Ishikawa (cell line): ENCODE measurements around the gene RNF213.

Experiments
- CEBPB ChIP-seq: IDR thresholded peaks from 2 replicates; pipeline ENCODE4 v1.6.1; 2012
- CREB1 ChIP-seq: IDR thresholded peaks from 2 replicates; pipeline ENCODE4 v1.6.1; 2012; ENCODE audit warnings: low read depth
- EGR1 ChIP-seq: IDR thresholded peaks from 2 replicates; pipeline ENCODE4 v1.6.1; 2012
- EP300 ChIP-seq: IDR thresholded peaks from 2 replicates; pipeline ENCODE4 v1.6.1; 2012; ENCODE audit warnings: borderline replicate concordance
- FOXM1 ChIP-seq: IDR thresholded peaks from 2 replicates; pipeline ENCODE4 v1.6.1; 2012; ENCODE audit warnings: low read depth, borderline replicate concordance
- MAX ChIP-seq: IDR thresholded peaks from 2 replicates; pipeline ENCODE4 v1.6.1; 2012
- NFIC ChIP-seq: IDR thresholded peaks from 2 replicates; pipeline ENCODE4 v1.6.1; 2012
- RAD21 ChIP-seq: IDR thresholded peaks from 2 replicates; pipeline ENCODE4 v1.6.1; 2012; ENCODE audit warnings: low read depth
- REST ChIP-seq: IDR thresholded peaks from 2 replicates; pipeline ENCODE4 v1.6.1; 2012; ENCODE audit warnings: low read depth, mild to moderate bottlenecking
- TAF1 ChIP-seq: IDR thresholded peaks from 2 replicates; pipeline ENCODE4 v1.6.1; 2012; ENCODE audit warnings: low read depth, mild to moderate bottlenecking
- TCF12 ChIP-seq: IDR thresholded peaks from 2 replicates; pipeline ENCODE4 v1.6.1; 2012; ENCODE audit warnings: low read depth
- TEAD4 ChIP-seq: IDR thresholded peaks from 2 replicates; pipeline ENCODE4 v1.6.1; 2012
- USF1 ChIP-seq: IDR thresholded peaks from 2 replicates; pipeline ENCODE4 v1.6.1; 2012
- YY1 ChIP-seq: IDR thresholded peaks from 2 replicates; pipeline ENCODE4 v1.6.1; 2012; ENCODE audit warnings: low read depth
- ZBTB7A ChIP-seq: IDR thresholded peaks from 2 replicates; pipeline ENCODE4 v1.6.1; 2012; ENCODE audit warnings: low read depth

RNF213 gene

DNA sequence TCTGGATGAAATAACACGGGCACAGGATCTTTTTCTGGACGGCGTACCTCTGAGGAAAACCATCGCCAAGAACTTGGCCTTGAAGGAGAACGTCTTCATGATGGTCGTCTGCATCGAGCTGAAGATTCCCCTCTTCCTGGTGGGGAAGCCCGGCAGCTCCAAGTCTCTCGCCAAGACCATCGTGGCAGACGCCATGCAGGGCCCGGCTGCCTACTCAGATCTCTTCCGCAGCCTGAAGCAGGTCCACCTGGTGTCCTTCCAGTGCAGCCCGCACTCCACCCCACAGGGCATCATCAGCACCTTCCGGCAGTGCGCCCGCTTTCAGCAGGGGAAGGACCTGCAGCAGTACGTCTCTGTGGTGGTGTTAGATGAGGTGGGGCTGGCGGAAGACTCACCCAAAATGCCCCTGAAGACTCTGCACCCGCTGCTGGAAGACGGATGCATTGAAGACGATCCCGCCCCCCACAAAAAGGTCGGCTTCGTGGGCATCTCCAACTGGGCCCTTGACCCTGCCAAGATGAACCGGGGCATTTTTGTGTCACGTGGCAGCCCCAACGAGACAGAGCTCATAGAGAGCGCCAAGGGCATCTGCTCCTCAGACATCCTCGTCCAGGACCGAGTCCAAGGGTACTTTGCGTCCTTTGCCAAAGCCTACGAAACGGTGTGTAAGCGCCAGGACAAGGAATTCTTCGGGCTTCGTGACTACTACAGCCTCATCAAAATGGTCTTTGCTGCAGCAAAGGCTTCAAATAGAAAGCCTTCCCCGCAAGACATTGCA lies 86.0 kb downstream of the RNF213 start:
- TF ChIP-seq REST: no peak
- no peak for TF ChIP-seq RAD21
- no peak for TF ChIP-seq TAF1
- TF ChIP-seq EGR1: no peak

DNA sequence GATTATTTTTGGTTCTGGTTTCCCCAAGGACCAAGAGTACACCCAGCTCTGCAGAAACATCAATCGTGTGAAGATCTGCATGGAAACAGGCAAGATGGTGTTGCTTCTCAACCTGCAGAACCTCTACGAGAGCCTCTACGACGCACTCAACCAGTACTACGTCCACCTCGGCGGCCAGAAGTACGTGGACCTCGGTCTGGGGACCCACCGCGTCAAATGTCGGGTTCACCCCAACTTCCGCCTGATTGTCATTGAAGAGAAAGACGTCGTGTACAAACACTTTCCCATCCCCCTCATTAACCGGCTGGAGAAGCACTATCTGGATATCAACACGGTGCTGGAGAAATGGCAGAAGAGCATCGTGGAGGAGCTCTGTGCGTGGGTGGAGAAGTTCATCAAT lies 86.9 kb downstream of the RNF213 start:
- no peak for TF ChIP-seq CREB1
- TF ChIP-seq YY1: no peak
- no peak for TF ChIP-seq EP300
- TF ChIP-seq NFIC: no peak
- TF ChIP-seq FOXM1: no peak
- TF ChIP-seq REST: no peak
- no peak for TF ChIP-seq USF1
- TF ChIP-seq RAD21: no peak
- no peak for TF ChIP-seq CEBPB
- TF ChIP-seq TEAD4: no peak

DNA sequence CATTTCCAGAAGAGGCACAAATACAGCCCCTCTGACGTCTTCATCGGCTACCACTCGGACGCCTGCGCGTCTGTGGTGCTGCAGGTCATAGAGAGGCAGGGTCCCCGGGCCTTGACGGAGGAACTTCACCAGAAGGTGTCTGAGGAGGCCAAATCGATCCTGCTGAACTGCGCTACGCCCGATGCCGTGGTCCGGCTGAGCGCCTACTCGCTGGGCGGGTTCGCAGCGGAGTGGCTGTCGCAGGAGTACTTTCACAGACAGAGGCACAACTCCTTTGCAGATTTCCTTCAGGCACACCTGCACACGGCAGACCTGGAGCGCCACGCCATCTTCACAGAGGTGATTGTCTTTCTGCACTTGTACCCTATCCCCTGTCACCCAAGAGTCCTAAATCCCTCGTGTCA lies 87.3 kb downstream of the RNF213 start:
- no peak for TF ChIP-seq TCF12
- no peak for TF ChIP-seq EGR1
- TF ChIP-seq MAX: no peak
- TF ChIP-seq NFIC: no peak
- no peak for TF ChIP-seq REST
- no peak for TF ChIP-seq YY1

DNA sequence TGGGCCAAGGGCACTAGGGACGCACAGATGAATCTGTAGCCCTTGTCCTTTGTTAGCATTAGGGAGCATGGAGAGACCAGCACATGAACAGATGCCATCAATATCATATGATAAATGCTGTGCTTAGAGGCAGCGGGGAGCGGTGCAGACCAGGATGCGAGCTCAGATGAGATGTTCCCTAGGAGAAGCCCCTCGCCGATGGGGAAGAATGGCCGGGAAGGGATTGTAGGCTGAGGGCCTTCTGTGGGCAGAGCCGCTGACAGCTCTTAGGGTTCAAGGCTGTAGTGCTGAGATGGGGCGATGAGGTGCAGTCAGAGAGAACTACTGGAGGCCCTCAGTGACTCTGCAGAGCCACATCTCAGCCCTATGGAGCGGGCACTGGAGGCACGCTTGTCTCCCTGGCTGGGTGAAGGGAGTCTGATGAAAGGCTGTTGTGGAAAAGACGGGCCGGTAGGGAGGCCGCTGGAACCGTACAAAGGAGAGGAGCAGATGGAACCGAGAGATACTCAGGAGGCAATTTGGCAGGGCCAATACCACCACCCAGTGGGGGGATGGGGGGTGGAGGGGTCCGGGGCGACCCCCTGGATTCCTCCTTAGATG lies 88.0 kb downstream of the RNF213 start:
- no peak for TF ChIP-seq FOXM1
- no peak for TF ChIP-seq EGR1
- no peak for TF ChIP-seq RAD21
- TF ChIP-seq USF1: no peak
- TF ChIP-seq TEAD4: no peak
- TF ChIP-seq ZBTB7A: no peak
- TF ChIP-seq TAF1: no peak
- no peak for TF ChIP-seq YY1
- TF ChIP-seq EP300: no peak
- no peak for TF ChIP-seq CEBPB

- TF ChIP-seq ZBTB7A (no peak), EP300 (no peak), YY1 (no peak), FOXM1 (no peak), REST (no peak), MAX (no peak), CREB1 (no peak), TCF12 (no peak), TEAD4 (no peak), CEBPB (no peak), EGR1 (no peak), NFIC (no peak), RAD21 (no peak), USF1 (no peak)
Measured at GRCh38 chr17:80349151-80349651, 88.5 kb downstream of the RNF213 start.
